ENCODE measurements around the gene SESTD1.

SESTD1 gene

DNA sequence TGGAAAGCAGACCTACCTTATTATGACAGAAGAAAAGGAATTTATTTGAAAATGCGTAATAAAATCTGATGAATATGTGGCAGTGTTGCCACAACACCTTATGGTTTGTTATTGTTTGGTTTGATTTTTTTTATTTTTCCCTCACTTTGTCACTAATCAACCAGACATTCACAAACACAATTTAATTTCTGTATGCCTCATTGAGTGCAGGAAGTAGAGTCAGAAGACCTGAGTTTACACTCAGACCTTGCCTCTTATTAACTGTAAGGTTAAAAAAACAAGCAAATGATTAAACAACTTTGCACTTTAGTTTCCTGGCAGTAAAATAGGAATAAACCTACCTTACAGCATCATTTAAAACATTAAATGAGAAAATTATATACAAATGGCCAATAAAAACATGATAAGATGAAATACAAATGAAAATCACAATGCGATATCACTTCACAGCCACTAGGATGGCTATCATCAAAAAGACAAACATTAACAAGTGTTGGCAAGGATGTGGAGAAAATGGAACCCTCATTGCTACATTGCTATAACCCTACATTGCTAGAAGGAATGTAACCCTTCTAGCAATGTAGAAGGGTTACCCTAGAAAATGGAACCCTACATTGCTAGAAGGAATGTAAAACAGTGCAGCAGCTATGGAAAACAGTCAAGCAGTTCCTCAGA is 3.3 kb downstream of the SESTD1 start:
- ChIA-PET POLR2A (ENCODE audit: low non-redundant PET) (no interaction called here), CTCF (interaction anchor here (0.7 kb wide), 1 partner anchor 18 kb away, joined by 3 read pairs; no protein-coding TSS in a partner anchor)
- H3K27ac ChIP-seq = no peak overlapping the region
- no peak for DNase-seq (ENCODE audit: low spot score)
- no peak for TF ChIP-seq CTCF (conservative IDR thresholded peaks at IDR 0.05; ENCODE audit: low read depth)

- H3K27ac ChIP-seq = no peak overlapping the region
- ChIA-PET CTCF (no interaction called here), POLR2A (ENCODE audit: low non-redundant PET) (no interaction called here)
- TF ChIP-seq CTCF (conservative IDR thresholded peaks at IDR 0.05; ENCODE audit: low read depth) = no peak
- DNase-seq (ENCODE audit: low spot score) = no peak
Observed at GRCh38 chr2:179260224-179260623, 4.4 kb downstream of the SESTD1 start.

GRCh38 chr2:179255129-179255528 is 9.5 kb downstream of the SESTD1 start:
- no peak for DNase-seq (ENCODE audit: low spot score)
- POLR2A ChIA-PET (ENCODE audit: low non-redundant PET) = interaction anchor here (0.6 kb wide), 1 partner anchor 612 kb away, joined by 4 read pairs; no protein-coding TSS in a partner anchor
- H3K27ac ChIP-seq = no peak overlapping the region
- TF ChIP-seq CTCF (conservative IDR thresholded peaks at IDR 0.05; ENCODE audit: low read depth) = no peak
- CTCF ChIA-PET = no interaction called here

GRCh38 chr2:179253226-179253625 is 11.4 kb downstream of the SESTD1 start:
- H3K27ac ChIP-seq = no peak overlapping the region
- POLR2A ChIA-PET (ENCODE audit: low non-redundant PET) = no interaction called here
- CTCF ChIA-PET = interaction anchor here (0.7 kb wide), 1 partner anchor 113 kb away, joined by 3 read pairs; no protein-coding TSS in a partner anchor
- TF ChIP-seq CTCF (conservative IDR thresholded peaks at IDR 0.05; ENCODE audit: low read depth) = no peak
- DNase-seq (ENCODE audit: low spot score) = no peak

DNA sequence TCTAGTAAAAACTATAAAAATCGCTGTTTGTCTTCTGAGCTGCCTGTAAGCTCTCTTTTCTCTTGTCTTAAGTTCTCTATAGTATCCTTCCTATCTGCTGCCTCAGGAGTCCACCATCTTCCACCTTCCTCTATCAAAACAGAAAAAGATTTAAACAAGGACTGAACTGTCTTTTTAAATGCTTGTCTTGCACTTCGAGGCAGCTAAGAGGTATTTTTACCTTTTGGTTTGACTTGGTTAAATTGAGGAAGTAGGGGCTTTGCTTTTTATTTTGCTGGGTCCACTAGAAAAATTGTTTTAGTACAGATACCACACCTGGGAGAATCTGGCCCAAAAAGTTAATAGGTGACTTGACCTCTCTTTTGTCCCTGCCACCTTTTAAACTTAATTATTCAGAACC is 12.2 kb downstream of the SESTD1 start:
- ChIA-PET CTCF (no interaction called here), POLR2A (ENCODE audit: low non-redundant PET) (no interaction called here)
- H3K27ac ChIP-seq = no peak overlapping the region
- no peak for DNase-seq (ENCODE audit: low spot score)
- TF ChIP-seq CTCF (conservative IDR thresholded peaks at IDR 0.05; ENCODE audit: low read depth) = no peak

- POLR2A ChIA-PET (ENCODE audit: low non-redundant PET) = no interaction called here
- CTCF ChIA-PET = interaction anchor here (0.6 kb wide), 1 partner anchor 51 kb away, joined by 3 read pairs; no protein-coding TSS in a partner anchor
- TF ChIP-seq CTCF (conservative IDR thresholded peaks at IDR 0.05; ENCODE audit: low read depth) = no peak
- H3K27ac ChIP-seq = no peak overlapping the region
- DNase-seq (ENCODE audit: low spot score) = no peak
Observed at GRCh38 chr2:179251870-179252269, 12.8 kb downstream of the SESTD1 start.

Data from RWPE1 (cell line).